Tibial nerve (tissue), 4 donors: ENCODE measurements around the gene ZNF611.

ENCODE experiments used
- EP300 ChIP-seq, 2 donors: sonication (generic); formaldehyde crosslinking; IDR thresholded peaks; one replicate each; pipeline ENCODE4 v1.6.1; 2017; ENCODE audit warnings: antibody characterized with exemption in 2 of 2, mild to moderate bottlenecking in 1 of 2
- POLR2A ChIP-seq, 2 donors: fragments of 450-650 bp; IDR thresholded peaks; one replicate each; pipeline ENCODE4 v1.6.1; 2017; ENCODE audit warnings: antibody characterized with exemption in 2 of 2, mild to moderate bottlenecking in 2 of 2, moderate library complexity in 2 of 2
- TF ChIP-seq, protein P1 (sequence below), 5 experiments: fragments of 200-600 bp in 3 of 5; fragments of 450-650 bp in 2 of 5; sonication (generic) in 3 of 5; IDR thresholded peaks; one replicate each; pipeline ENCODE4 v1.5.1; 2016 to 2019; ENCODE audit warnings: antibody characterized with exemption in 5 of 5, mild to moderate bottlenecking in 3 of 5, moderate library complexity in 2 of 5

- TF ChIP-seq, protein P1, sequence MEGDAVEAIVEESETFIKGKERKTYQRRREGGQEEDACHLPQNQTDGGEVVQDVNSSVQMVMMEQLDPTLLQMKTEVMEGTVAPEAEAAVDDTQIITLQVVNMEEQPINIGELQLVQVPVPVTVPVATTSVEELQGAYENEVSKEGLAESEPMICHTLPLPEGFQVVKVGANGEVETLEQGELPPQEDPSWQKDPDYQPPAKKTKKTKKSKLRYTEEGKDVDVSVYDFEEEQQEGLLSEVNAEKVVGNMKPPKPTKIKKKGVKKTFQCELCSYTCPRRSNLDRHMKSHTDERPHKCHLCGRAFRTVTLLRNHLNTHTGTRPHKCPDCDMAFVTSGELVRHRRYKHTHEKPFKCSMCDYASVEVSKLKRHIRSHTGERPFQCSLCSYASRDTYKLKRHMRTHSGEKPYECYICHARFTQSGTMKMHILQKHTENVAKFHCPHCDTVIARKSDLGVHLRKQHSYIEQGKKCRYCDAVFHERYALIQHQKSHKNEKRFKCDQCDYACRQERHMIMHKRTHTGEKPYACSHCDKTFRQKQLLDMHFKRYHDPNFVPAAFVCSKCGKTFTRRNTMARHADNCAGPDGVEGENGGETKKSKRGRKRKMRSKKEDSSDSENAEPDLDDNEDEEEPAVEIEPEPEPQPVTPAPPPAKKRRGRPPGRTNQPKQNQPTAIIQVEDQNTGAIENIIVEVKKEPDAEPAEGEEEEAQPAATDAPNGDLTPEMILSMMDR (IDR thresholded peaks at IDR 0.05), result no peak
- no peak for TF ChIP-seq POLR2A (IDR thresholded peaks at IDR 0.05)
- TF ChIP-seq EP300 (IDR thresholded peaks at IDR 0.05), result no peak
Measured at GRCh38 chr19:52669586-52669985, 65.3 kb downstream of the ZNF611 start.
